ENCODE measurements around the gene ANKRD33.
A peak's percentile ranks its signal among the peaks of the same experiment; 100 is the strongest.

Gene ANKRD33

DNA sequence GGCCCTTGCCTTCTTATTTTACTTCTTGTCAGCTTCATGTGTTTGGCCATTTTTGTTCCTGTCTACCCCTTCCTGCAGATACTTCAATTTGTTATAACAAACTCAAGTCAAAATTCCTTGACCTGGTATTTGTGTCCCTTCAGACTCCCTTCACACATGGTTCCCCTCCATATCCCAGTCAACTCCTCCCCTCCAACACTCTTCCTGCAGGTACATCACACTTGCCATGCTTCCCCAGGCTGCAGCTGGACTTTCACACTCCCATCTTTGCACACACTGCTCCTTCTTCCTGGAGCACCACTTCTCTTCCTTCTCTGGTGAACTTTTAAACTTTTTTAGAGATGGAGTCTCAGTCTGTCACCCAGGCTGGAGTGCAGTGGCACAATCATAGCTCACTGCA lies 20.5 kb upstream of the ANKRD33 start:
- Histone ChIP-seq H3K4me2 (ENCODE audit: low read length) (no peak overlapping the region), H2BK15ac (replicated peaks; ENCODE audit: low read depth) (no peak overlapping the region), H2BK120ac (ENCODE audit: low read depth, low read length) (no peak overlapping the region), H2BK5ac (ENCODE audit: low read length) (no peak overlapping the region), H3K79me1 (ENCODE audit: low read length) (no peaks in the 10 kb centered on the region), H4K8ac (ENCODE audit: low read depth, low read length) (no peak overlapping the region), H3K4me3 (ENCODE audit: low read length) (no peak overlapping the region), H2AK5ac (ENCODE audit: low read length) (no peak overlapping the region), H3K56ac (ENCODE audit: low read length) (no peak overlapping the region), H3K4me1 (ENCODE audit: control insufficient read depth, low read depth, low read length) (peaks cover 6% of the 10 kb centered on the region), H3K27ac (ENCODE audit: low read depth, low read length) (no peak overlapping the region), H3K23ac (ENCODE audit: low read length) (no peak overlapping the region), H3K9ac (ENCODE audit: low read length) (no peak overlapping the region), H3K36me3 (ENCODE audit: control insufficient read depth, insufficient read depth, low read length) (no peaks in the 10 kb centered on the region), H3K18ac (ENCODE audit: low read length) (no peak overlapping the region), H4K5ac (ENCODE audit: low read length) (no peak overlapping the region), H3K4ac (ENCODE audit: low read depth, low read length) (no peak overlapping the region), H3K27me3 (ENCODE audit: insufficient read depth, low read length, poor library complexity) (peaks cover 5% of the 10 kb centered on the region), H3K79me2 (ENCODE audit: control insufficient read depth, insufficient read depth, low read length) (no peaks in the 10 kb centered on the region)
- no peak for DNase-seq

DNA sequence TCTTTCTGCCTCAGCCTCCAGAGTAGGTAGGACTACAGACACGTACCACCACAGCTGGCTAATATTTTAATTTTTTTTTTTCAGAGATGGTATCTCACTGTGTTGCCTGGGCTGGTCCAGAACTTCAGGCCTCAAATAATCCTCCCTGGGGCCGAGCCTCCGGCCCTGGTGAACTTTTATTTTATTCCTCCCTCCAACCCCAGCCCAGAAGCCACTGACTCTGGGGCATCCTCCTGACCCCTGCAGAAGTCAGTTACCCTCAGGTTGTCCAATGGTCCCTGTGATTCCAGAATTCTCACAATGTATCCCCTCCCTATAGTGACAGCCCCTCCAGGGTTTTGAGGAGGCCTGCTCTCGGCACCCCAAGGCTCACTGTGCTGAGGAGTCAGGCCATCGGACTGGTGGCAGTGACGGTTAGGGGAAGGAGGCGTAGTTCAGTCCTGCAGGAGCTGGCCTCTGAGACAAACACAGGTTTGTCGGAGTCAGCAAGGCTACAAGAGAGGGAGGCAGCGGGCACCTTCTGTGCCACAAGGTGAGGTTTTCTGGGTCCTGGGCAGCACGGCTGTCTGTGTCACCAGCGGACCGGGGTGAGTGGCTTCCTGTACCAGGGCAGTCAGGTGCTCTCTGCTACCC lies 20.0 kb upstream of the ANKRD33 start:
- no CpG with 5 or more reads among the region's 12 CpGs for WGBS (ENCODE audit: extremely low coverage, insufficient coverage, low lambda C conversion rate)
- no peak overlapping the region for H2BK120ac ChIP-seq (ENCODE audit: low read depth, low read length)
- H4K8ac ChIP-seq (ENCODE audit: low read depth, low read length): no peak overlapping the region
- H3K4me3 ChIP-seq (ENCODE audit: low read length): no peak overlapping the region
- H2AK5ac ChIP-seq (ENCODE audit: low read length): no peak overlapping the region
- H3K23ac ChIP-seq (ENCODE audit: low read length): no peak overlapping the region
- no peak for DNase-seq
- no peaks in the 10 kb centered on the region for H3K36me3 ChIP-seq (ENCODE audit: control insufficient read depth, insufficient read depth, low read length)
- H3K9ac ChIP-seq (ENCODE audit: low read length): no peak overlapping the region
- H4K5ac ChIP-seq (ENCODE audit: low read length): no peak overlapping the region
- H3K4ac ChIP-seq (ENCODE audit: low read depth, low read length): no peak overlapping the region
- no peak overlapping the region for H2BK5ac ChIP-seq (ENCODE audit: low read length)
- no peak overlapping the region for H2BK15ac ChIP-seq (replicated peaks; ENCODE audit: low read depth)
- H3K79me2 ChIP-seq (ENCODE audit: control insufficient read depth, insufficient read depth, low read length): no peaks in the 10 kb centered on the region
- H3K27me3 ChIP-seq (ENCODE audit: insufficient read depth, low read length, poor library complexity): peaks cover 5% of the 10 kb centered on the region
- no peak overlapping the region for H3K56ac ChIP-seq (ENCODE audit: low read length)
- H3K4me2 ChIP-seq (ENCODE audit: low read length): no peak overlapping the region
- no peak overlapping the region for H3K18ac ChIP-seq (ENCODE audit: low read length)
- H3K27ac ChIP-seq (ENCODE audit: low read depth, low read length): no peak overlapping the region
- no peaks in the 10 kb centered on the region for H3K79me1 ChIP-seq (ENCODE audit: low read length)
- H3K4me1 ChIP-seq (ENCODE audit: control insufficient read depth, low read depth, low read length): peaks cover 5% of the 10 kb centered on the region

DNA sequence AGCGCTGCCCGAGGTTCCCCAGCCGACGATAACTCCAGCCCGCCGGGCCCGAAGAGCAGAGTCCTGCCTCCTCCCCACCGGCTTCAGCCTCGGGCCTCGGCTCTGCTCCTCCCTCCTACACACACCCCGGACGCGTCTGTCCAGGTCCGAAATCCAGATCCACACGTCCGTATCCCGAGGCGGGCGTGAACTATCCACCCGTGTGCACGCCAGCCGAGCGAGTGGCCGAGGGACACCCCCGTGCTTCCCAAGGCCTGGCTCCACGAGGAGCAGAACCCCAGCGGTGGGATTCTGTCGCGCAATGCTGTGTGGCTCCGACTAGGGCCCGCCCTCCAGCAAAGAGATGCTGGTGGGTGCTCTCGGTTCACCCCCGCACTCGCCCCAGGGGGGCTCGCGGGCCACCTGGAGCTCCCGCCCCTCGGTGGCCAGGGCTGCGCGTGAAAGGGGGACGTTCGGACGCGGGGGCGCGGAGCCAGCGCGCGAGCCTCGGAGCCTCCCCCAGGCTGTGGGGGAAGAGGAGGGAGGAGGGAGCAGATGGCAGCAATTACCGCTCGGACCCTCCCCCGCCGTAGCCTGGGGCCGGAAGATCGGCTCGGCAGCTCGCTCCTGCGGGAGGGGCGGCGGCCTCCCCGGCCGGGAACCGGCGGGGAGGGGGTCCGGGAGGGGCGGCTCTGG lies 18.9 kb upstream of the ANKRD33 start:
- Histone ChIP-seq H3K4me3 (ENCODE audit: low read length) (peak overlapping the region; percentile 41), H3K79me2 (ENCODE audit: control insufficient read depth, insufficient read depth, low read length) (no peaks in the 10 kb centered on the region), H2BK15ac (replicated peaks; ENCODE audit: low read depth) (no peak overlapping the region), H3K36me3 (ENCODE audit: control insufficient read depth, insufficient read depth, low read length) (no peaks in the 10 kb centered on the region), H3K9ac (ENCODE audit: low read length) (peak overlapping the region; percentile 77), H3K18ac (ENCODE audit: low read length) (peak overlapping the region; percentile 16), H4K8ac (ENCODE audit: low read depth, low read length) (no peak overlapping the region), H3K79me1 (ENCODE audit: low read length) (no peaks in the 10 kb centered on the region), H4K5ac (ENCODE audit: low read length) (no peak overlapping the region), H2AK5ac (ENCODE audit: low read length) (no peak overlapping the region), H3K4ac (ENCODE audit: low read depth, low read length) (no peak overlapping the region), H2BK120ac (ENCODE audit: low read depth, low read length) (no peak overlapping the region), H3K56ac (ENCODE audit: low read length) (peak overlapping the region; percentile 90), H3K23ac (ENCODE audit: low read length) (no peak overlapping the region), H2BK5ac (ENCODE audit: low read length) (no peak overlapping the region), H3K4me2 (ENCODE audit: low read length) (peak overlapping the region; percentile 87), H3K4me1 (ENCODE audit: control insufficient read depth, low read depth, low read length) (no peaks in the 10 kb centered on the region), H3K27me3 (ENCODE audit: insufficient read depth, low read length, poor library complexity) (peaks cover 5% of the 10 kb centered on the region), H3K27ac (ENCODE audit: low read depth, low read length) (no peak overlapping the region)
- no CpG with 5 or more reads among the region's 67 CpGs for WGBS (ENCODE audit: extremely low coverage, insufficient coverage, low lambda C conversion rate)
- no peak for DNase-seq

DNA sequence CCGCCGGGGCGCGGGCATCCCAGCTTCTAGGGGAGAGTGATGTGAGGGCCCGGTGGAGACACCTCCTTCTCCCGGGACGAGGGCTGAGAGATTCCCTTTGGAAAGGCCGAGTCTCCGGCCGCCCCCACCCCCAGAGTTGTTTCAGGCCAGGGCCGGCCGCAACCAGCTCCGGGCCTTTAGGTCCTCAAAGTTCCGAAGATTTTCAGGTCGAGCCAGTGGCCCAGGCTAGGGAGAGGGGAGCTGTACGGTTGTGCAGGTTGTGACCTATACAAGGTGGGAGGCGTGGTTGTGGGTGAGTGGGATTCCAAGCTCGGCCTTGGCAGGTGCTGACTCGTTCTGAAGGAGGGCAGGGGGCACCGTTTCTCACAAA lies 18.4 kb upstream of the ANKRD33 start:
- Histone ChIP-seq H2AK5ac (ENCODE audit: low read length) (no peak overlapping the region), H3K27me3 (ENCODE audit: insufficient read depth, low read length, poor library complexity) (peaks cover 5% of the 10 kb centered on the region), H3K56ac (ENCODE audit: low read length) (peak overlapping the region; percentile 90), H3K23ac (ENCODE audit: low read length) (no peak overlapping the region), H3K79me2 (ENCODE audit: control insufficient read depth, insufficient read depth, low read length) (no peaks in the 10 kb centered on the region), H3K18ac (ENCODE audit: low read length) (peak overlapping the region; percentile 1), H3K27ac (ENCODE audit: low read depth, low read length) (no peak overlapping the region), H3K4me1 (ENCODE audit: control insufficient read depth, low read depth, low read length) (no peaks in the 10 kb centered on the region), H3K4ac (ENCODE audit: low read depth, low read length) (no peak overlapping the region), H2BK15ac (replicated peaks; ENCODE audit: low read depth) (no peak overlapping the region), H2BK120ac (ENCODE audit: low read depth, low read length) (no peak overlapping the region), H3K79me1 (ENCODE audit: low read length) (no peaks in the 10 kb centered on the region), H3K9ac (ENCODE audit: low read length) (peak overlapping the region; percentile 77), H3K4me2 (ENCODE audit: low read length) (peak overlapping the region; percentile 87), H4K8ac (ENCODE audit: low read depth, low read length) (no peak overlapping the region), H2BK5ac (ENCODE audit: low read length) (no peak overlapping the region), H3K36me3 (ENCODE audit: control insufficient read depth, insufficient read depth, low read length) (no peaks in the 10 kb centered on the region), H3K4me3 (ENCODE audit: low read length) (peak overlapping the region; percentile 41), H4K5ac (ENCODE audit: low read length) (no peak overlapping the region)
- no CpG with 5 or more reads among the region's 20 CpGs for WGBS (ENCODE audit: extremely low coverage, insufficient coverage, low lambda C conversion rate)
- no peak for DNase-seq

DNA sequence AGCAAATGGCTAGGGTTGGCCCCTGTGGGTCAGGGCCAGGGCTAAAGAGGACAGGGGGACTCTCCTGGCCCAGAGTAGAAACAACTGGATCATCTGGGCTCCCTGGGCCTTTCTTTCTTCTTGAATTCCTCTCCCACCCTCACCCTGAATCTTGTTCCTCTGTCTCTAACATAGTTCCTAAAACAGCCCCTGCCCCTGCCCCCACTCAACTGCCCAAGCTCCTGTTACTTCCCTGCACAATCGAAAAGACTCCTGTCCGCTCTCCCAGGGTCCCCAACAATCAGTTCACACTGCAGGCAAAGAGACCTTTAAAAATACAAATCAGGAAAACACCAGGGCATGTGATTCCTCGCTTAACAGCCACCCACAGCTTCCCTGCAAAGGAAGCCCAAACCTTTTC lies 18.0 kb upstream of the ANKRD33 start:
- no peaks in the 10 kb centered on the region for H3K79me1 ChIP-seq (ENCODE audit: low read length)
- peak overlapping the region; percentile 90 for H3K56ac ChIP-seq (ENCODE audit: low read length)
- H3K4me3 ChIP-seq (ENCODE audit: low read length): no peak overlapping the region
- no peak overlapping the region for H3K23ac ChIP-seq (ENCODE audit: low read length)
- H2AK5ac ChIP-seq (ENCODE audit: low read length): no peak overlapping the region
- DNase-seq: no peak
- H3K18ac ChIP-seq (ENCODE audit: low read length): no peak overlapping the region
- H2BK5ac ChIP-seq (ENCODE audit: low read length): no peak overlapping the region
- H2BK120ac ChIP-seq (ENCODE audit: low read depth, low read length): no peak overlapping the region
- H3K9ac ChIP-seq (ENCODE audit: low read length): no peak overlapping the region
- H3K27me3 ChIP-seq (ENCODE audit: insufficient read depth, low read length, poor library complexity): peaks cover 5% of the 10 kb centered on the region
- no peak overlapping the region for H3K4ac ChIP-seq (ENCODE audit: low read depth, low read length)
- no peak overlapping the region for H2BK15ac ChIP-seq (replicated peaks; ENCODE audit: low read depth)
- H3K4me1 ChIP-seq (ENCODE audit: control insufficient read depth, low read depth, low read length): no peaks in the 10 kb centered on the region
- H3K79me2 ChIP-seq (ENCODE audit: control insufficient read depth, insufficient read depth, low read length): no peaks in the 10 kb centered on the region
- H3K27ac ChIP-seq (ENCODE audit: low read depth, low read length): no peak overlapping the region
- H4K5ac ChIP-seq (ENCODE audit: low read length): no peak overlapping the region
- H3K36me3 ChIP-seq (ENCODE audit: control insufficient read depth, insufficient read depth, low read length): no peaks in the 10 kb centered on the region
- WGBS (ENCODE audit: extremely low coverage, insufficient coverage, low lambda C conversion rate): no CpG with 5 or more reads among the region's 3 CpGs
- H4K8ac ChIP-seq (ENCODE audit: low read depth, low read length): no peak overlapping the region
- H3K4me2 ChIP-seq (ENCODE audit: low read length): no peak overlapping the region

DNA sequence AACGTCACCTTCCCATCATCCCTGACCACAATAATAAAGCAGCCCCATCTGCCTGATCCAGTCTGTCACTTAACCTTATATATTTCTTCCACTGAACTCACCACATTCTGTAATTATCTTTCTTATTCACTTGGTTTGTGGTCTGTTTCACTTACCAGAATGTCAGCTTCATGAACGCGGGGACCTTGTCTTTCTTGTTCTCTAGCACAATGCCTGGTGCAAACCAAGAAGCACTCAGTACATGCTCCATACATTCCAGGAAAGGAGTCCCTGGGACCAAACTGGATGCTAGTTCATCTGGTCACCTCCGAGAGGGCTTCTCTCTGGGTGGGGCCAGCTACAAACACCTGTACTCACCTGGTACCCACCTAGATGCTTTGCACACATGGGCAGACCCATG lies 17.4 kb upstream of the ANKRD33 start:
- Histone ChIP-seq H3K27ac (ENCODE audit: low read depth, low read length) (no peak overlapping the region), H3K9ac (ENCODE audit: low read length) (no peak overlapping the region), H4K5ac (ENCODE audit: low read length) (no peak overlapping the region)

More for the DNA sequence above, 17.4 kb upstream of the ANKRD33 start:
- Histone ChIP-seq H3K4ac (ENCODE audit: low read depth, low read length) (no peak overlapping the region), H3K4me2 (ENCODE audit: low read length) (no peak overlapping the region), H3K56ac (ENCODE audit: low read length) (no peak overlapping the region), H2AK5ac (ENCODE audit: low read length) (no peak overlapping the region), H2BK15ac (replicated peaks; ENCODE audit: low read depth) (no peak overlapping the region), H3K4me3 (ENCODE audit: low read length) (no peak overlapping the region), H4K8ac (ENCODE audit: low read depth, low read length) (no peak overlapping the region), H2BK120ac (ENCODE audit: low read depth, low read length) (no peak overlapping the region), H3K36me3 (ENCODE audit: control insufficient read depth, insufficient read depth, low read length) (no peaks in the 10 kb centered on the region), H3K4me1 (ENCODE audit: control insufficient read depth, low read depth, low read length) (no peaks in the 10 kb centered on the region), H3K27me3 (ENCODE audit: insufficient read depth, low read length, poor library complexity) (peaks cover 5% of the 10 kb centered on the region), H3K23ac (ENCODE audit: low read length) (no peak overlapping the region), H2BK5ac (ENCODE audit: low read length) (no peak overlapping the region), H3K79me2 (ENCODE audit: control insufficient read depth, insufficient read depth, low read length) (no peaks in the 10 kb centered on the region), H3K18ac (ENCODE audit: low read length) (no peak overlapping the region), H3K79me1 (ENCODE audit: low read length) (no peaks in the 10 kb centered on the region)
- no peak for DNase-seq
- no CpG with 5 or more reads among the region's 4 CpGs for WGBS (ENCODE audit: extremely low coverage, insufficient coverage, low lambda C conversion rate)
